ENCODE data around the gene KIAA0040.

KIAA0040 gene

GRCh38 chr1:175168782-175169181 lies 23.8 kb downstream of the KIAA0040 start:
- Histone ChIP-seq H3K27ac (ENCODE audit: low read depth, low read length) (no peak overlapping the region), H3K56ac (ENCODE audit: low read length) (no peak overlapping the region), H3K79me1 (ENCODE audit: low read length) (no peaks in the 10 kb centered on the region), H4K8ac (ENCODE audit: low read depth, low read length) (no peak overlapping the region), H2BK15ac (replicated peaks; ENCODE audit: low read depth) (no peak overlapping the region), H3K9ac (ENCODE audit: low read length) (no peak overlapping the region), H3K27me3 (ENCODE audit: insufficient read depth, low read length, poor library complexity) (no peaks in the 10 kb centered on the region), H3K4me3 (ENCODE audit: low read length) (no peak overlapping the region), H2BK5ac (ENCODE audit: low read length) (no peak overlapping the region), H3K4me1 (ENCODE audit: control insufficient read depth, low read depth, low read length) (peaks cover 3% of the 10 kb centered on the region), H4K5ac (ENCODE audit: low read length) (no peak overlapping the region), H2BK120ac (ENCODE audit: low read depth, low read length) (no peak overlapping the region), H3K18ac (ENCODE audit: low read length) (no peak overlapping the region), H2AK5ac (ENCODE audit: low read length) (no peak overlapping the region), H3K23ac (ENCODE audit: low read length) (no peak overlapping the region), H3K4ac (ENCODE audit: low read depth, low read length) (no peak overlapping the region), H3K79me2 (ENCODE audit: control insufficient read depth, insufficient read depth, low read length) (no peaks in the 10 kb centered on the region), H3K4me2 (ENCODE audit: low read length) (no peak overlapping the region), H3K36me3 (ENCODE audit: control insufficient read depth, insufficient read depth, low read length) (no peaks in the 10 kb centered on the region)
- no peak for DNase-seq
- WGBS (ENCODE audit: extremely low coverage, insufficient coverage, low lambda C conversion rate), result no CpG with 5 or more reads among the region's 4 CpGs

- Histone ChIP-seq H3K4me1 (ENCODE audit: control insufficient read depth, low read depth, low read length) (peaks cover 3% of the 10 kb centered on the region), H3K4me3 (ENCODE audit: low read length) (no peak overlapping the region), H3K18ac (ENCODE audit: low read length) (no peak overlapping the region), H3K4me2 (ENCODE audit: low read length) (no peak overlapping the region), H3K27me3 (ENCODE audit: insufficient read depth, low read length, poor library complexity) (no peaks in the 10 kb centered on the region), H3K9ac (ENCODE audit: low read length) (no peak overlapping the region), H2BK5ac (ENCODE audit: low read length) (no peak overlapping the region), H4K5ac (ENCODE audit: low read length) (no peak overlapping the region), H3K4ac (ENCODE audit: low read depth, low read length) (no peak overlapping the region), H3K36me3 (ENCODE audit: control insufficient read depth, insufficient read depth, low read length) (no peaks in the 10 kb centered on the region), H3K79me1 (ENCODE audit: low read length) (no peaks in the 10 kb centered on the region), H2AK5ac (ENCODE audit: low read length) (no peak overlapping the region), H2BK15ac (replicated peaks; ENCODE audit: low read depth) (no peak overlapping the region), H3K23ac (ENCODE audit: low read length) (no peak overlapping the region), H2BK120ac (ENCODE audit: low read depth, low read length) (no peak overlapping the region), H3K27ac (ENCODE audit: low read depth, low read length) (no peak overlapping the region), H4K8ac (ENCODE audit: low read depth, low read length) (no peak overlapping the region), H3K79me2 (ENCODE audit: control insufficient read depth, insufficient read depth, low read length) (no peaks in the 10 kb centered on the region), H3K56ac (ENCODE audit: low read length) (no peak overlapping the region)
- no peak for DNase-seq
- WGBS (ENCODE audit: extremely low coverage, insufficient coverage, low lambda C conversion rate), result no CpG with 5 or more reads among the region's 2 CpGs
These were observed 24.7 kb downstream of the KIAA0040 start for GRCh38 chr1:175167861-175168260.

- Histone ChIP-seq H3K9ac (ENCODE audit: low read length) (no peak overlapping the region), H2AK5ac (ENCODE audit: low read length) (no peak overlapping the region), H3K27me3 (ENCODE audit: insufficient read depth, low read length, poor library complexity) (no peaks in the 10 kb centered on the region), H2BK5ac (ENCODE audit: low read length) (no peak overlapping the region), H3K4me2 (ENCODE audit: low read length) (no peak overlapping the region), H3K79me1 (ENCODE audit: low read length) (no peaks in the 10 kb centered on the region), H3K23ac (ENCODE audit: low read length) (no peak overlapping the region), H3K56ac (ENCODE audit: low read length) (no peak overlapping the region), H3K4me3 (ENCODE audit: low read length) (no peak overlapping the region), H3K4me1 (ENCODE audit: control insufficient read depth, low read depth, low read length) (peaks cover 3% of the 10 kb centered on the region), H3K18ac (ENCODE audit: low read length) (no peak overlapping the region), H3K27ac (ENCODE audit: low read depth, low read length) (no peak overlapping the region), H2BK15ac (replicated peaks; ENCODE audit: low read depth) (no peak overlapping the region), H3K4ac (ENCODE audit: low read depth, low read length) (no peak overlapping the region), H4K5ac (ENCODE audit: low read length) (no peak overlapping the region), H3K36me3 (ENCODE audit: control insufficient read depth, insufficient read depth, low read length) (no peaks in the 10 kb centered on the region), H4K8ac (ENCODE audit: low read depth, low read length) (no peak overlapping the region), H2BK120ac (ENCODE audit: low read depth, low read length) (no peak overlapping the region), H3K79me2 (ENCODE audit: control insufficient read depth, insufficient read depth, low read length) (no peaks in the 10 kb centered on the region)
- WGBS (ENCODE audit: extremely low coverage, insufficient coverage, low lambda C conversion rate), result no CpG with 5 or more reads among the region's 5 CpGs
- DNase-seq, result no peak
These were observed 25.8 kb downstream of the KIAA0040 start for GRCh38 chr1:175166746-175167145.

- Histone ChIP-seq H3K27ac (ENCODE audit: low read depth, low read length) (no peak overlapping the region), H3K36me3 (ENCODE audit: control insufficient read depth, insufficient read depth, low read length) (no peaks in the 10 kb centered on the region), H3K56ac (ENCODE audit: low read length) (no peak overlapping the region), H3K79me2 (ENCODE audit: control insufficient read depth, insufficient read depth, low read length) (no peaks in the 10 kb centered on the region), H2AK5ac (ENCODE audit: low read length) (no peak overlapping the region), H3K4me1 (ENCODE audit: control insufficient read depth, low read depth, low read length) (no peaks in the 10 kb centered on the region), H3K4ac (ENCODE audit: low read depth, low read length) (no peak overlapping the region), H3K27me3 (ENCODE audit: insufficient read depth, low read length, poor library complexity) (no peaks in the 10 kb centered on the region), H3K18ac (ENCODE audit: low read length) (no peak overlapping the region), H3K9ac (ENCODE audit: low read length) (no peak overlapping the region), H3K79me1 (ENCODE audit: low read length) (no peaks in the 10 kb centered on the region), H2BK5ac (ENCODE audit: low read length) (no peak overlapping the region), H4K5ac (ENCODE audit: low read length) (no peak overlapping the region), H3K4me3 (ENCODE audit: low read length) (no peak overlapping the region), H3K4me2 (ENCODE audit: low read length) (no peak overlapping the region), H2BK120ac (ENCODE audit: low read depth, low read length) (no peak overlapping the region), H3K23ac (ENCODE audit: low read length) (no peak overlapping the region), H2BK15ac (replicated peaks; ENCODE audit: low read depth) (no peak overlapping the region), H4K8ac (ENCODE audit: low read depth, low read length) (no peak overlapping the region)
- WGBS (ENCODE audit: extremely low coverage, insufficient coverage, low lambda C conversion rate), result no CpG with 5 or more reads among the region's 2 CpGs
- no peak for DNase-seq
These were observed 27.8 kb downstream of the KIAA0040 start for GRCh38 chr1:175164751-175165150.

- Histone ChIP-seq H3K36me3 (ENCODE audit: control insufficient read depth, insufficient read depth, low read length) (no peaks in the 10 kb centered on the region), H3K4me3 (ENCODE audit: low read length) (no peak overlapping the region), H3K23ac (ENCODE audit: low read length) (no peak overlapping the region), H3K79me1 (ENCODE audit: low read length) (no peaks in the 10 kb centered on the region), H4K5ac (ENCODE audit: low read length) (no peak overlapping the region), H3K79me2 (ENCODE audit: control insufficient read depth, insufficient read depth, low read length) (no peaks in the 10 kb centered on the region), H3K4me2 (ENCODE audit: low read length) (no peak overlapping the region), H3K4me1 (ENCODE audit: control insufficient read depth, low read depth, low read length) (no peaks in the 10 kb centered on the region), H2BK5ac (ENCODE audit: low read length) (no peak overlapping the region), H2BK15ac (replicated peaks; ENCODE audit: low read depth) (no peak overlapping the region), H2AK5ac (ENCODE audit: low read length) (no peak overlapping the region), H3K9ac (ENCODE audit: low read length) (no peak overlapping the region), H2BK120ac (ENCODE audit: low read depth, low read length) (no peak overlapping the region), H3K4ac (ENCODE audit: low read depth, low read length) (no peak overlapping the region), H3K56ac (ENCODE audit: low read length) (no peak overlapping the region), H4K8ac (ENCODE audit: low read depth, low read length) (no peak overlapping the region), H3K27me3 (ENCODE audit: insufficient read depth, low read length, poor library complexity) (no peaks in the 10 kb centered on the region), H3K27ac (ENCODE audit: low read depth, low read length) (no peak overlapping the region), H3K18ac (ENCODE audit: low read length) (no peak overlapping the region)
- peak; percentile 17 for DNase-seq
- no CpG with 5 or more reads among the region's 4 CpGs for WGBS (ENCODE audit: extremely low coverage, insufficient coverage, low lambda C conversion rate)
These were observed 28.9 kb downstream of the KIAA0040 start for GRCh38 chr1:175163702-175164101.

GRCh38 chr1:175162955-175163354 lies 29.6 kb downstream of the KIAA0040 start:
- Histone ChIP-seq H3K27me3 (ENCODE audit: insufficient read depth, low read length, poor library complexity) (no peaks in the 10 kb centered on the region), H3K36me3 (ENCODE audit: control insufficient read depth, insufficient read depth, low read length) (no peaks in the 10 kb centered on the region), H3K4me1 (ENCODE audit: control insufficient read depth, low read depth, low read length) (no peaks in the 10 kb centered on the region), H3K23ac (ENCODE audit: low read length) (no peak overlapping the region), H3K4me3 (ENCODE audit: low read length) (no peak overlapping the region), H3K18ac (ENCODE audit: low read length) (no peak overlapping the region), H3K79me1 (ENCODE audit: low read length) (no peaks in the 10 kb centered on the region), H3K9ac (ENCODE audit: low read length) (no peak overlapping the region), H3K4me2 (ENCODE audit: low read length) (no peak overlapping the region), H4K5ac (ENCODE audit: low read length) (no peak overlapping the region), H3K79me2 (ENCODE audit: control insufficient read depth, insufficient read depth, low read length) (no peaks in the 10 kb centered on the region), H3K4ac (ENCODE audit: low read depth, low read length) (no peak overlapping the region), H3K27ac (ENCODE audit: low read depth, low read length) (no peak overlapping the region), H2BK15ac (replicated peaks; ENCODE audit: low read depth) (no peak overlapping the region), H2AK5ac (ENCODE audit: low read length) (no peak overlapping the region), H2BK120ac (ENCODE audit: low read depth, low read length) (no peak overlapping the region), H2BK5ac (ENCODE audit: low read length) (no peak overlapping the region), H3K56ac (ENCODE audit: low read length) (no peak overlapping the region), H4K8ac (ENCODE audit: low read depth, low read length) (no peak overlapping the region)
- no CpG with 5 or more reads among the region's 4 CpGs for WGBS (ENCODE audit: extremely low coverage, insufficient coverage, low lambda C conversion rate)
- no peak for DNase-seq

Data from mesendoderm (in vitro differentiated cells).